GM23338 (cell line): ENCODE results near the gene GALNT14. TPM values are rescaled to one million over a fixed set of nuclear protein-coding genes. Genes with fewer than 3 reads are reported as not detected.

Experiments used
- CTCF ChIP-seq, 2 experiments: fragments of 200-600 bp in 1 of 2; sonication (generic) in 1 of 2; conservative IDR thresholded peaks; 2 replicates each; pipeline versions ENCODE4 v1.5.1 to v1.6.1; 2016 to 2017; ENCODE audit warnings: antibody characterized with exemption in 2 of 2, low read depth in 2 of 2, mild to moderate bottlenecking in 2 of 2, moderate library complexity in 1 of 2
- ETS1 ChIP-seq: IDR thresholded peaks from 2 replicates; pipeline ENCODE4 v1.6.1; 2016; ENCODE audit warnings: antibody characterized with exemption
- EZH2 ChIP-seq: fragments of 200-600 bp; sonication (generic); IDR thresholded peaks from one replicate; pipeline ENCODE4 v1.8.0; 2017; ENCODE audit warnings: antibody characterized with exemption, mild to moderate bottlenecking, low read depth; ENCODE audit not compliant: unreplicated experiment
- NANOG ChIP-seq: IDR thresholded peaks from 2 replicates; pipeline ENCODE4 v1.6.1; 2016; ENCODE audit warnings: antibody characterized with exemption, borderline replicate concordance
- POLR2AphosphoS5 ChIP-seq: IDR thresholded peaks from 2 replicates; pipeline ENCODE4 v1.6.1; 2016; ENCODE audit warnings: antibody characterized with exemption, low read depth
- STAT1 ChIP-seq: IDR thresholded peaks from one replicate; pipeline ENCODE4 v1.6.1; 2016; ENCODE audit warnings: antibody characterized with exemption; ENCODE audit not compliant: unreplicated experiment
- ZNF331 ChIP-seq: fragments of 250-450 bp; sonication (Bioruptor Pico); IDR thresholded peaks from 2 replicates; pipeline ENCODE4 v1.5.0; 2020; ENCODE audit warnings: low read depth, mild to moderate bottlenecking, moderate library complexity
- ZNF462 ChIP-seq: fragments of 250-450 bp; sonication (Bioruptor Pico); IDR thresholded peaks from 2 replicates; pipeline ENCODE4 v1.5.0; 2020; ENCODE audit warnings: mild to moderate bottlenecking, moderate library complexity
- polyA plus RNA-seq: library from polyadenylated mRNA; unstranded; fragments of >200 nt; fragmentation: Nextera tagmentation; extraction: Ambion mirVana; gene quantifications from 2 replicates; pipeline ENCODE4 v1.2.1, GENCODE V29; 2016
- total RNA-seq: library from RNA; depleted of rRNA; stranded (reverse); fragments of >200 nt; shearing (Covaris generic); gene quantifications from 2 replicates; pipeline ENCODE4 v1.2.3, GENCODE V29; 2014

Gene GALNT14
- total and polyA plus RNA-seq, 2 experiments from 2014 or later, result 5.4 to 7.7 TPM

GRCh38 chr2:30900381-30900780 lies 237.9 kb downstream of the GALNT14 start (continued):
- TF ChIP-seq ZNF462 (CRISPR knock-in tag), result no peak
- no peak for TF ChIP-seq EZH2
- no peak for TF ChIP-seq POLR2AphosphoS5
- no peak for TF ChIP-seq ZNF331
- TF ChIP-seq NANOG, result no peak
- no peak for TF ChIP-seq ETS1
- TF ChIP-seq STAT1, result no peak
- no peak for TF ChIP-seq CTCF (conservative IDR thresholded peaks at IDR 0.05; ENCODE audit: low read depth in 2 of 2)
